HG03159 (cell line): Measurements from ENCODE around the gene CCDC184.

Source experiments
- ATAC-seq: cut with Tn5 transposase; IDR thresholded peaks from one replicate; pipeline ENCODE4 v1.9.1; 2021; ENCODE audit warnings: mild to moderate bottlenecking, moderate library complexity; ENCODE audit not compliant: unreplicated experiment

The CCDC184 gene

GRCh38 chr12:48177982-48178381 lies 5.5 kb upstream of the CCDC184 start:
- no peak for ATAC-seq

- no peak for ATAC-seq
Measured at GRCh38 chr12:48179466-48179865, 4.0 kb upstream of the CCDC184 start.

DNA sequence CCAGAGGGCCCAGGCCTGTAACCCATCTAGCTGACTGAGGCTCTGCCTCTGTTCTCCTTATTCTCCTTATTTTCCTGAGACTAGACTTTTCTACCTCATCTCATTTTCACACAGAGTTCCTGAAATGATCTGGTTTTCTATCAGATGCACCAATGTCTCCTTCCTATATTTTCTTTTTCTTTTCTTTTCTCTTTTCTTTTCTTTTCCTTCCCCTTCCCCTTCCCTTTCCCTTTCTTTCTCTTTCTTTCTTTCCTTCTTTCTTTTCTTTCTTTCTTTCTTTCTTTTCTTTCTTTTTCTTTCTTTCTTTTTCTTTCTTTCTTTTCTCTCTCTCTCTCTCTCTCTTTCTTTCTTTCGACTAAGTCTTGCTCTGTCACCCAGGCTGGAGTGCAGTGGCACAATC lies 3.0 kb upstream of the CCDC184 start:
- ATAC-seq, result no peak

- ATAC-seq, result no peak
Measured at GRCh38 chr12:48180857-48181495, 2.5 kb upstream of the CCDC184 start.

GRCh38 chr12:48182631-48183030 lies 813 bp upstream of the CCDC184 start:
- peak; percentile 7 for ATAC-seq

GRCh38 chr12:48183876-48184548 lies 568 bp downstream of the CCDC184 start:
- no peak for ATAC-seq

DNA sequence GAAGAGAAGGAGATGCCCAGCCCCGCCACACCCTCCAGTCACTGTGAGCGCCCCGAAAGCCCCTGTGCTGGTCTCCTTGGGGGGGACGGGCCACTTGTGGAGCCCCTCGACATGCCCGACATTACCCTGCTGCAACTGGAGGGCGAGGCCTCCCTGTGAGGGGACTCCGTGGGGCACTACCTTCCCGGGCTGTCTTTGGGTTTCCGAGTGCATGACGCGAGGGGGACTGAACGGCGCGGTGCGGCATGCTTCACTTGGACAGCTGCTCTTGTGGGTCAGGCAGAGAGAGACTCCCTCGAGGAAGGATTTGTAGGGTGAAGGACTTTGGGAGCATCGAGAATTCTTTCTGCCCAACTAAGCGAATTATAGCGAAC lies 1.1 kb downstream of the CCDC184 start:
- no peak for ATAC-seq

DNA sequence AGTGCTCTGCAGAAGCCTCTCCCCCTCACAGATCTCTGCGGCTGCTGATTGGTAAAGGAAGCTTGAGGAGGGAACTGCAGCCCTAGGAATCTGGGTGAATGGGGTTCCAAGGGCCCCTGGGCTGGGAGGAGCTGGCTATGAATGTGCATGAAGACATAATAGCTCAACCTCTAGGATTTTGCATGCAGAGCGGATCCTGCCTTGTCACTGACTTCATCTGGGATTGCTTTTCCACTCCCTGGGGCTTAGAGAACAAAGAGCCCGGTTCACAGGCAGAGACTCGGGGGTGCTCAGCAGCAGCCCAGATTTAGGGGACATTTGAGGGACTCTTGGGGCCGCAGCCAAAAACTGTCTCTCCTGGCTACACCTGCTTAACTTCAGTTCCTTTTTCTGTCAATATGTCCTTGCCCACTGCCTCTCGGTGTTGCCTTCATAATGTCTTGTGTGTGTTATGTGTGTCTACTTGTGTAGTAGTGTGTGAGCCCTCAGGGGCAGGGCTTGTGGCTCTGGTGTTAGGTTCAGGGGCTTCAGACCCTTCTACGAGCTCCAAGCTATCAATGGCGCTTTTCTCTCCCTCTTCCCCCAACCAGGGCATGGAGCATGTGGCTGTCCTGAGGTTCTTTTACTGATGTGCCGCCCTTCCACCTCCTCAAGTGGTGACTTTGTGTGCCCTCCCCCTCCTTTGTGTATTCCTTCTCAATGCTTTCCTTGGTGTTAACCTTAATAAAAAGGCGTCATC lies 1.9 kb downstream of the CCDC184 start:
- no peak for ATAC-seq

GRCh38 chr12:48187916-48188695 lies 4.7 kb downstream of the CCDC184 start:
- ATAC-seq, result no peak

DNA sequence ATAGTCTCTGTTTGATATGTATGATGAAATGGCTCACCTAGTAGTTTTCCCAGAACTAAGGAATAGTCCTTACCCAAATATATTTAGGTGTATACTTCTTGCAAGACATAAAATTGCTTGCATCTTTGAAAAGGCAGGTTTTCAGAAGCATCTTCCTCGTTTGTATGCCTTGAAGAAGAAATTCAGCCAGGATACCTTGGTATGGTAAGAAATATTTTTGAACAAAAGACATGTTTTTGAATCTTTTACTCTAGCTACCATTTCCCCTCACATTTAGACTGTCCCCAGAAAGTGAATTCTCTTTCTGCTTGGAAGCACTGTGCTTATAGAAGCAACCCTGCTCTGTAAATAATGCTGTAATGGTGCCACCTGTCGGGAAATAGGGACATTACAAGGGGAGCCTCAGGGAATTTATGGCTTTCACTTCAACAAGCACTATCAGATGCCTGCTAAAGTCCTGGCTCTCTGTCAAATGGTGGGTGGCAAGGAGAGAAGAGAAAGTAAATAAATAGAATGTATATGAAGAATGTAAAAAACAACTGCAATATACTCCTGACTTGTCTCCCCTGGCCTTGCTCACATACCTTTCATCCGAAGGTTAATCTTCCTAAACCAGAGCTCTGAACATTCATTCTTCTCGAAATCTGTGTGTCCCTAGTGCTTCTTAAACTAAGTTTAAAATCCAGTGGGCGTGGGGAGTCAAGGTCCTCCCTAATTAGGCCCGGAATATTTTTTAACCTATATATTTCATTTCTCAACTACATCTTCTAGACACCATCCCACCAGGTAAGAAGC lies 6.1 kb downstream of the CCDC184 start:
- peak; percentile 53 for ATAC-seq

DNA sequence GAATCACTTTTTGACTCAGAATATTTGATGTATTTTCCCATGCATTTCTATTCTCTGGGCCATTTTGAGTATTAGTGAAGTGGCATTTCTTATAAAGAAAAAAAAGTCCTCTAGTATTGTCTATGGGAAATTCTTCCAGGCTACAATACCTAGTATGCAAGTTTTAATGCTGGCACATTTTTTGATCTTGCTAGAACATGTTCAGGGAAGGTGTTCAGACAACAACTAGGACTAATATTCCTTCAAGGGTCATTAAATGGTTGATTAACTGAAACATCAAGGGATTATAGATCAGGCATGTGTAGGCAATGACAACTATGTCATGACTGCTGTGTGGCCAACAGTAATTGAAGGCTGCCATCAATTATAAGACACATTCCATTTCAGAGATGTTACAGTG lies 7.7 kb downstream of the CCDC184 start:
- no peak for ATAC-seq

DNA sequence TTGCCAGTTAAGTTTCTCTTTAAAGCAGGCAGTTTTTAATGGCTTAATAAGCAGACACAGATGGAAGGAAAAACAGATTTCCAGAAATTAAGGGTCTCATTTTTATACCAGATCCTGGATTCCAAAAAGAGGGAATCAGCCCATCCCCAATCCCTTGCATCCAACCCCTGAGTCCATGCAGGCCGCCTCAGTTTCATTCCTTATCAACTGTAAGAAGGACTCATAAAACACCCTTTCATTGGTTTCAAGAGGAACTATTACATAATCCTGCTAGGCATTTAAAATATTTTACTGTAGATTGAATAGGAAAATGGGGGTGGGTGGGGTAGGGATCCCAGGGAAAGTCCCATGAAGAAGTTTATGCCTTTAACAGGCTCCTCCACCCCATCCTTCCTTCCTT lies 9.4 kb downstream of the CCDC184 start:
- no peak for ATAC-seq

DNA sequence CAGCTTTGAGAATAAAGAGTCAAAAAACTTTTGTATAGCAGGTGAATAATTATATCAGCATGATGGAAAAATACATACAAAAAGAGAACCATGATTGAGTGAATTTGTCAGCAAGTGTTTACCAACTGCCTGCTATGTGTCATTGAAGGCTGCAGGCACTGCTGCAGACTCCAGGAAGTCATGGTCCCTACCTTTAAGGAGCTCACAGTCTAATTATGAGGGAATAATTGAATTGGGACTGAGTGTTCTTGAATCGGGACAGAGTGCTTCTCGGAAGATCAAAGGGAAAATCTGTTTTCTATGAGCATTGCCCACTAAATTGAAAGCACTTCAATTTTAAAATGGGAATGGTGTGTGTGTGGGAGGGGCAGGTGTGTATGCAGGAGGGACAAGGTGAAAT lies 10.2 kb downstream of the CCDC184 start:
- no peak for ATAC-seq

DNA sequence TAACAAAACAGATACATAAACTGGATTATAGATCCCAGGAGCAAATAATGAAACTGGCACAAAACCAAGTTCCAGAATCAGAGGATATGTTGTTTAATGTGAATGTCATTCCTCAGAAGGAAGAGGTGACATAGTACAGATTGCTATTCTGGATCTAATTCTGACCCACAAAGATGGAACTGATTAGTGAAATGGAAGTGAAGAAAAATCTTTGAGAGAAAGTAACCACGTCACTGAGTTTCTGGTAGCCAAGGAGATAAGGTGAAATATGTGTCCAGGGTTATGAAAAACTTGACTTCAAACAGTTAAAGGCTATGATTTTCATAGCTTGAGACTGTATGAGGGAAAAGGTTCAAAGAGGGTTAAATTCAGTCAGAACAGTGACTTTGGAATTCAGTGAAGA lies 11.4 kb downstream of the CCDC184 start:
- ATAC-seq, result no peak

GRCh38 chr12:48197549-48197970 lies 14.1 kb downstream of the CCDC184 start:
- peak; percentile 31 for ATAC-seq

- ATAC-seq, result peak; percentile 100
Measured at GRCh38 chr12:48197971-48198671, 14.7 kb downstream of the CCDC184 start.

DNA sequence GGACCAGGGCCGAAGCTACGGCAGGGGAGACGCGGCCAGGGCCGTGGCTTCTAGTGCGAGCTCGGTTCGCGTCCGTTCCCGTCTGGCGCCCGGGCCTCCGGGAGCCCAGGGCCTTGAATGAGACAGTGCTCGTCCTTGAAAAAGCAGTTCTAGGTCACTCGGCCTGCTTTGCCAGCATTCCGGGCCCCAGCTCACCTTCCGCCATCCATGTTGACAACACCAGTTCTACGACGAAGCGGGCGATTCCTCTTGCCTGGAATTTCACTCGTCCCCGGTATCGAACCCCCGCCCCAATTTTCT lies 15.2 kb downstream of the CCDC184 start:
- ATAC-seq, result peak; percentile 8

- ATAC-seq, result no peak
Measured at GRCh38 chr12:48198985-48199384, 15.5 kb downstream of the CCDC184 start.

DNA sequence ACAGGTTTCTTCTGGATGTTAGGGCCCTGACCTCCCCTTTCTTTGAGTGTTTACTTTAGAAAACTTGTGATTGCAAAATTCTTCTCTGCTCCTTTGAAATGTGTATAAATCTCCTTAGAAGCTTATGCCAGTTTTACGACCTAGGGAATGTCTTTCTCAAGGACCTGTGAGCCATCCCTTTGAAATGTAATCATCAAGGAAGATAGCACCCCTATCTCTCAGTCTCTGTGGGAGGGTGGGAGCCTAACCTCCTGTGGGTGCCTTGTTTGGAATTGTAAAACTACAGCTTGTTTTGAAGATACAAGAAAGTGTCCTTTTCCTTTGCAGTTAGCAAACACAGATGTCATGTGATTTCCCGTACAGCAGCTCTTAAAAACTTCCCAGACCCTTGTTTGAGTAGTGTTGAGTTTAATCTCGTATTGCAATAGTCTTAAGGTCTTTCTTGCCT lies 16.4 kb downstream of the CCDC184 start:
- ATAC-seq, result no peak

DNA sequence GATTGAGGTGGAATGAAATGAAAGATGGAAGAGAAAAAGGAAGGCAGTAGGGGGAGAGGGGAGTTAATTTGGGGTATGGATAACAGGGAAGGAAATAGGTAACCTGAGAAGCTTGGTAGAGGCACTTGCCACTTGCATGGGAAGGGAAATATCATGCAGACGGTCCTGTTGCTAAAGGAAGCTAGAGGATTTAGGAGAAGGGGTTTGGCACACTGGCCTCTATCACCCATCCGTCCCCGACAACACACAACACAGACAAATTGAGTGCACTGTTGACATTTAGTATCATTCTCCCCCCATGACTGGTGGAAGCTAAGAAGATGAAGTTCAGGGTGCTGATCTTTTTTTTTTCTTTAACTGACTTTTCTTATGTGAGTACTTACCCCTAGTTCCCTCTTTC lies 17.6 kb downstream of the CCDC184 start:
- ATAC-seq, result no peak
